Measurements from ENCODE around the gene SMPD2.
A peak's percentile ranks its signal among the peaks of the same experiment; 100 is the strongest.

The SMPD2 gene

DNA sequence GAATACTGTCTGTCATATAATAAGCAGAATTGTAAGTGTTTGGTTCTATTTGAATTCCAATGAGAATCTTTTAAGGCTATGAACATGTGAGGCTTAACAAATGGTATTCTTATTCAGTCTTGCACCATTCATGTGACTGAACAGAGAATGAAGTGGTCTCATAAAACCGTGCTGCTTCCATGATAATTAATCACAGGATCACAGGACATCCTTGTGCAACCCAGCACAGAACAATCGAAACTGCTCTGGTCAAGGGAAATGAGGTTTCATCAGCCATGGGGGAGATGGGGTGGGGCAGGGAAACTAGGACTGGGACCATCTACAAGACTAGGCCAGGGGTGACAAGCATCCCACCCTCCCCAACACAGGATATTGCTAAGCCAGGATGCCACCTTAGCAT lies 6.1 kb upstream of the SMPD2 start:
- Histone ChIP-seq H3K9me3 (ENCODE audit: control extremely low read depth in 1 of 5, control insufficient read depth in 4 of 5, insufficient read depth in 2 of 5, low read depth in 1 of 5, low read length in 4 of 5) (no peaks in the 10 kb centered on the region), H3K27ac (ENCODE audit: insufficient read depth in 1 of 2, low read depth in 1 of 2, low read length in 2 of 2, poor library complexity in 1 of 2, severe bottlenecking in 2 of 2) (no peak overlapping the region), H3K36me3 (ENCODE audit: control insufficient read depth in 4 of 4, insufficient read depth in 4 of 4, low read length in 3 of 4) (no peaks in the 10 kb centered on the region), H3K4me1 (ENCODE audit: control extremely low read depth in 1 of 4, control insufficient read depth in 4 of 4, insufficient read depth in 4 of 4, low read length in 3 of 4) (peaks cover under 1 to 9% (median under 1%) of the 10 kb centered on the region in 4 experiments), H3K27me3 (replicated peaks in 2 of 5; ENCODE audit: control insufficient read depth in 4 of 5, insufficient read depth in 5 of 5, low read length in 4 of 5) (no peaks in the 10 kb centered on the region), H3K4me3 (ENCODE audit: control insufficient read depth in 1 of 7, extremely low read depth in 1 of 7, insufficient read depth in 4 of 7, low read depth in 2 of 7, low read length in 6 of 7) (no peak overlapping the region)
- DNase-seq, result no peak
- POLR2A ChIA-PET, result no interaction called here
- no CpG with 5 or more reads among the region's 2 CpGs for WGBS (ENCODE audit: insufficient coverage)
- CTCF ChIA-PET, result interaction anchor here (1.1 to 2.6 kb wide), 3 partner anchors 13 to 248 kb away, joined by 3 to 6 read pairs (median 4); no protein-coding TSS in a partner anchor

DNA sequence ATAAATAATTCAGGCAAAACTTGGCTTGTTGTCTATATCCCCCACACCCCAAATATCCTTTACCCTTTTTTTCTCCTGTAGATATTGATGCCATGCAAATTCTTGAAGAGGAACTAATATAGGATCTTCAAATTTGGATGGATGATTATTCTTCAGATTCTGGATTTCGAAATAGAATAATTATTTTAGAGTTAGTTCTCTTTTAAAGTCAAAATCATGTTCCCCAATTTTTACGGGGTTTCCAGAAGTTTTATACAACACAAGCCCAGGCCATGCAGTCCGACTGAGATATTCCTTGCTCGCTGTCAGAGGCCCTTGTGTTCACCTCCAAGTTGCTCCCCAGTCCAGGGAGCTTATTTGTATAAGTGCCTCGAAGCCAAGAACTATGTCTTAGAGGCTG lies 4.5 kb upstream of the SMPD2 start:
- WGBS (ENCODE audit: insufficient coverage), result 100% methylated on average over 4 of the region's 5 CpGs
- no peak for DNase-seq
- H3K36me3 ChIP-seq (ENCODE audit: control insufficient read depth in 4 of 4, insufficient read depth in 4 of 4, low read length in 3 of 4), result no peaks in the 10 kb centered on the region
- H3K27me3 ChIP-seq (replicated peaks in 2 of 5; ENCODE audit: control insufficient read depth in 4 of 5, insufficient read depth in 5 of 5, low read length in 4 of 5), result no peaks in the 10 kb centered on the region
- H3K27ac ChIP-seq (ENCODE audit: insufficient read depth in 1 of 2, low read depth in 1 of 2, low read length in 2 of 2, poor library complexity in 1 of 2, severe bottlenecking in 2 of 2), result no peak overlapping the region
- no peak overlapping the region for H3K4me3 ChIP-seq (ENCODE audit: control insufficient read depth in 1 of 7, extremely low read depth in 1 of 7, insufficient read depth in 4 of 7, low read depth in 2 of 7, low read length in 6 of 7)
- H3K4me1 ChIP-seq (ENCODE audit: control extremely low read depth in 1 of 4, control insufficient read depth in 4 of 4, insufficient read depth in 4 of 4, low read length in 3 of 4), result peaks cover 4 to 15% (median 8%) of the 10 kb centered on the region in 4 experiments
- ChIA-PET CTCF (interaction anchor here (0.6 to 9.8 kb wide), 8 partner anchors 12 to 364 kb away, joined by 3 to 125 read pairs (median 5); partner anchors contain the start of gene MICAL1), POLR2A (no interaction called here)
- no peaks in the 10 kb centered on the region for H3K9me3 ChIP-seq (ENCODE audit: control extremely low read depth in 1 of 5, control insufficient read depth in 4 of 5, insufficient read depth in 2 of 5, low read depth in 1 of 5, low read length in 4 of 5)

DNA sequence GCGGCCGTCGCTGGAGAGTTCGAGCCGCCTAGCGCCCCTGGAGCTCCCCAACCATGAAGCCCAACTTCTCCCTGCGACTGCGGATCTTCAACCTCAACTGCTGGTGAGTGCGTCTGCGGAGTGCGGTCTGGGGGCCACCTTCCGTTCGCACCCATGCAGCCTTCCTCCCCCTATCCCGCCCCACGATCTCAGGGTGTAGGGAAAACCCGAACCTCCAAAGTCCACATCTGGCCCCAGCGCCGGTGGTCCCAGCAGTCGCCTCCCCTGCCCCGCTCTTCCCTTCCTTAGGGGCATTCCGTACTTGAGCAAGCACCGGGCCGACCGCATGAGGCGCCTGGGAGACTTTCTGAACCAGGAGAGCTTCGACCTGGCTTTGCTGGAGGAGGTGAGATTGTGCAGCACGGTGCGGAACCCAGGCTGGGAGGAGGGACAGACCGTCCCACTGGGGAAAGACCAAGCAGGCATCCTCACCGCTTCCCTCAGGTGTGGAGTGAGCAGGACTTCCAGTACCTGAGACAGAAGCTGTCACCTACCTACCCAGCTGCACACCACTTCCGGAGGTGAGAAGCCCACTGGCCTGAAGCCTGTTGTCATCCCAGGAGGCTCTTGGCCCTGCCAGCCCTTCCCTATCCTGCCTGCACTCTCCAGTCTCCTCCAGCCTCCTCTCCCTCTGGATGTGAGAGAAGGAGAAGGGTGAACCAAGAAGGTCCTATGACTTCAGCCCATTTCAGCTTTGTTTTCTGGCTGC lies 719 bp downstream of the SMPD2 start:
- Histone ChIP-seq H3K4me3 (ENCODE audit: control insufficient read depth in 1 of 7, extremely low read depth in 1 of 7, insufficient read depth in 4 of 7, low read depth in 2 of 7, low read length in 6 of 7) (peak overlapping the region; percentile 60 to 91 (median 86)), H3K4me1 (ENCODE audit: control extremely low read depth in 1 of 4, control insufficient read depth in 4 of 4, insufficient read depth in 4 of 4, low read length in 3 of 4) (peaks cover 4 to 24% (median 21%) of the 10 kb centered on the region in 4 experiments), H3K27me3 (replicated peaks in 2 of 5; ENCODE audit: control insufficient read depth in 4 of 5, insufficient read depth in 5 of 5, low read length in 4 of 5) (no peaks in the 10 kb centered on the region), H3K36me3 (ENCODE audit: control insufficient read depth in 4 of 4, insufficient read depth in 4 of 4, low read length in 3 of 4) (peaks cover 10 to 45% (median 29%) of the 10 kb centered on the region in 4 experiments), H3K27ac (ENCODE audit: insufficient read depth in 1 of 2, low read depth in 1 of 2, low read length in 2 of 2, poor library complexity in 1 of 2, severe bottlenecking in 2 of 2) (peak overlapping the region; percentile 83 to 92), H3K9me3 (ENCODE audit: control extremely low read depth in 1 of 5, control insufficient read depth in 4 of 5, insufficient read depth in 2 of 5, low read depth in 1 of 5, low read length in 4 of 5) (no peaks in the 10 kb centered on the region)
- peak; percentile 65 to 91 (median 90) for DNase-seq
- POLR2A ChIA-PET, result interaction anchor here (0.8 to 2.5 kb wide), 7 partner anchors 9 to 881 kb away, joined by 3 to 29 read pairs (median 7); partner anchors contain the start of genes CD164, FOXO3 and MICAL1
- WGBS (ENCODE audit: insufficient coverage), result under 1% methylated on average over 28 of the region's 31 CpGs
- CTCF ChIA-PET, result interaction anchor here (0.9 to 9.8 kb wide), 10 partner anchors 13 to 259 kb away, joined by 3 to 125 read pairs (median 4); partner anchors contain the start of genes CD164 and MICAL1

DNA sequence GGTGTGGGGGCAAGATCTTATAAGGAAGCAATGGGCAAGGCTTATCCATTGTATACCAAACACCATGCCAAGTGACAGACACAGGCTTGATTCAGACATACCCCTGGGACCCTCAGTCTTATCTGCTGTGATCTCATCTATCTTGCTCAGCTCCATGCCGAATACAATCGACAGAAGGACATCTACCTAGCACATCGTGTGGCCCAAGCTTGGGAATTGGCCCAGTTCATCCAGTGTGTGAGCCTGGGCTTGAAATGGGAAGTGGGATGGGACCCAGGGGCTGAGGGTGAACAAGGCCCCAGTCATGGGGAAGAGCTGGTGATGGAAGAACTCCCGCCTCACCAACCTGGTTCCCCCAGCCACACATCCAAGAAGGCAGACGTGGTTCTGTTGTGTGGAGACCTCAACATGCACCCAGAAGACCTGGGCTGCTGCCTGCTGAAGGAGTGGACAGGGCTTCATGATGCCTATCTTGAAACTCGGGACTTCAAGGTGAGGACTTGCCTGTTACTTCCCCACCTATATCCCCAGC lies 1.9 kb downstream of the SMPD2 start:
- Histone ChIP-seq H3K27ac (ENCODE audit: insufficient read depth in 1 of 2, low read depth in 1 of 2, low read length in 2 of 2, poor library complexity in 1 of 2, severe bottlenecking in 2 of 2) (no peak overlapping the region), H3K9me3 (ENCODE audit: control extremely low read depth in 1 of 5, control insufficient read depth in 4 of 5, insufficient read depth in 2 of 5, low read depth in 1 of 5, low read length in 4 of 5) (no peaks in the 10 kb centered on the region), H3K4me3 (ENCODE audit: control insufficient read depth in 1 of 7, extremely low read depth in 1 of 7, insufficient read depth in 4 of 7, low read depth in 2 of 7, low read length in 6 of 7) (peak overlapping the region in 3 of 7 experiments; percentile 82 to 89 (median 88)), H3K36me3 (ENCODE audit: control insufficient read depth in 4 of 4, insufficient read depth in 4 of 4, low read length in 3 of 4) (peaks cover 10 to 54% (median 36%) of the 10 kb centered on the region in 4 experiments), H3K4me1 (ENCODE audit: control extremely low read depth in 1 of 4, control insufficient read depth in 4 of 4, insufficient read depth in 4 of 4, low read length in 3 of 4) (peaks cover 4 to 24% (median 20%) of the 10 kb centered on the region in 4 experiments), H3K27me3 (replicated peaks in 2 of 5; ENCODE audit: control insufficient read depth in 4 of 5, insufficient read depth in 5 of 5, low read length in 4 of 5) (no peaks in the 10 kb centered on the region)
- WGBS (ENCODE audit: insufficient coverage), result 100% methylated on average over 4 of the region's 6 CpGs
- ChIA-PET POLR2A (interaction anchor here (1.2 to 2.5 kb wide), 2 partner anchors 9 to 12 kb away, joined by 3 to 29 read pairs; partner anchors contain the start of gene MICAL1), CTCF (interaction anchor here (0.9 to 9.8 kb wide), 6 partner anchors 12 to 433 kb away, joined by 3 to 125 read pairs (median 12); partner anchors contain the start of genes CD164 and MICAL1)
- no peak for DNase-seq

DNA sequence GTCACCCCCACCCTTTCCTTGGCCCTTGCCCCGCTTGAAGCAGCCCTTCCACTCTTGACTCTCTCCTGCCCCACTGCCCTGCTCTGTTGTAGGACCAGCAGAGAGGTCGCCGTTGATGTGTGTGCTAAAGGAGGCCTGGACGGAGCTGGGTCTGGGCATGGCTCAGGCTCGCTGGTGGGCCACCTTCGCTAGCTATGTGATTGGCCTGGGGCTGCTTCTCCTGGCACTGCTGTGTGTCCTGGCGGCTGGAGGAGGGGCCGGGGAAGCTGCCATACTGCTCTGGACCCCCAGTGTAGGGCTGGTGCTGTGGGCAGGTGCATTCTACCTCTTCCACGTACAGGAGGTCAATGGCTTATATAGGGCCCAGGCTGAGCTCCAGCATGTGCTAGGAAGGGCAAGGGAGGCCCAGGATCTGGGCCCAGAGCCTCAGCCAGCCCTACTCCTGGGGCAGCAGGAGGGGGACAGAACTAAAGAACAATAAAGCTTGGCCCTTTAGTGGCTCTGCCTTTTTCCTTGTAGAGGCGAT lies 3.0 kb downstream of the SMPD2 start:
- ChIA-PET POLR2A (no interaction called here), CTCF (interaction anchor here (0.7 to 9.8 kb wide), 4 partner anchors 11 to 207 kb away, joined by 3 to 125 read pairs (median 22); partner anchors contain the start of genes CD164 and MICAL1)
- Histone ChIP-seq H3K4me3 (ENCODE audit: control insufficient read depth in 1 of 7, extremely low read depth in 1 of 7, insufficient read depth in 4 of 7, low read depth in 2 of 7, low read length in 6 of 7) (no peak overlapping the region), H3K9me3 (ENCODE audit: control extremely low read depth in 1 of 5, control insufficient read depth in 4 of 5, insufficient read depth in 2 of 5, low read depth in 1 of 5, low read length in 4 of 5) (no peaks in the 10 kb centered on the region), H3K27ac (ENCODE audit: insufficient read depth in 1 of 2, low read depth in 1 of 2, low read length in 2 of 2, poor library complexity in 1 of 2, severe bottlenecking in 2 of 2) (no peak overlapping the region), H3K4me1 (ENCODE audit: control extremely low read depth in 1 of 4, control insufficient read depth in 4 of 4, insufficient read depth in 4 of 4, low read length in 3 of 4) (peaks cover 4 to 24% (median 20%) of the 10 kb centered on the region in 4 experiments), H3K27me3 (replicated peaks in 2 of 5; ENCODE audit: control insufficient read depth in 4 of 5, insufficient read depth in 5 of 5, low read length in 4 of 5) (no peaks in the 10 kb centered on the region), H3K36me3 (ENCODE audit: control insufficient read depth in 4 of 4, insufficient read depth in 4 of 4, low read length in 3 of 4) (peaks cover 10 to 60% (median 39%) of the 10 kb centered on the region in 4 experiments)
- WGBS (ENCODE audit: insufficient coverage), result 91% methylated on average over 4 of the region's 10 CpGs
- no peak for DNase-seq

DNA sequence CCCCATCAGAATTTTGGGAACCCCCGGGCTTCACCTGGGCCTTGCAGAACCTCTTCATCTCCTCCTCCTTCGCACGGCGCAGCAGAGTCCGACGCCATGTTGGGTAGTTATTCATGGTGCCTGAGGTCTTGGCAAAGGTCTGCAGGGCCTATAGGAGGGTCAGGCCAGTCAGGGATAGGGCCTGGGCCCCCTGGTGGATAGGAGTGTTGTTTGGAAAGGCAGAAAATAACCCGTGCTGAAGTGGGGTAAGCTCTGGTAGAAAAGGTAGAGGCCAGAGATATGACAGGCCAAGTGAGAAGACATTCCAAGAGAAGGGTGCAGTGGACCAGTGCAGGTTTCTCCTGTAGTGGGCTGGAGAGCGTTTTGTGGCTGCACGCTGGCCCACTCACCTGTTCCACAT lies 4.9 kb downstream of the SMPD2 start:
- ChIA-PET CTCF (interaction anchor here (0.7 to 9.8 kb wide), 5 partner anchors 9 to 263 kb away, joined by 3 to 125 read pairs (median 7); partner anchors contain the start of genes CD164 and MICAL1), POLR2A (no interaction called here)
- peak in 1 of 3 donors; percentile 21 for DNase-seq
- Histone ChIP-seq H3K4me1 (ENCODE audit: control extremely low read depth in 1 of 4, control insufficient read depth in 4 of 4, insufficient read depth in 4 of 4, low read length in 3 of 4) (peaks cover 0 to 31% (median 24%) of the 10 kb centered on the region in 4 experiments), H3K27me3 (replicated peaks in 2 of 5; ENCODE audit: control insufficient read depth in 4 of 5, insufficient read depth in 5 of 5, low read length in 4 of 5) (no peaks in the 10 kb centered on the region), H3K27ac (ENCODE audit: insufficient read depth in 1 of 2, low read depth in 1 of 2, low read length in 2 of 2, poor library complexity in 1 of 2, severe bottlenecking in 2 of 2) (no peak overlapping the region), H3K9me3 (ENCODE audit: control extremely low read depth in 1 of 5, control insufficient read depth in 4 of 5, insufficient read depth in 2 of 5, low read depth in 1 of 5, low read length in 4 of 5) (no peaks in the 10 kb centered on the region), H3K36me3 (ENCODE audit: control insufficient read depth in 4 of 4, insufficient read depth in 4 of 4, low read length in 3 of 4) (peaks cover 10 to 71% (median 42%) of the 10 kb centered on the region in 4 experiments), H3K4me3 (ENCODE audit: control insufficient read depth in 1 of 7, extremely low read depth in 1 of 7, insufficient read depth in 4 of 7, low read depth in 2 of 7, low read length in 6 of 7) (no peak overlapping the region)
- 100% methylated on average over 3 of the region's 9 CpGs for WGBS (ENCODE audit: insufficient coverage)

Measured in common myeloid progenitor, CD34-positive (primary cell).